ENCODE measurements around the gene ZNF462. TPM values are rescaled to one million over a fixed set of nuclear protein-coding genes. Genes with fewer than 3 reads are reported as not detected.

Gene ZNF462
- total RNA-seq, 2 experiments from 2014 or later = 0.33 to 0.40 TPM

DNA sequence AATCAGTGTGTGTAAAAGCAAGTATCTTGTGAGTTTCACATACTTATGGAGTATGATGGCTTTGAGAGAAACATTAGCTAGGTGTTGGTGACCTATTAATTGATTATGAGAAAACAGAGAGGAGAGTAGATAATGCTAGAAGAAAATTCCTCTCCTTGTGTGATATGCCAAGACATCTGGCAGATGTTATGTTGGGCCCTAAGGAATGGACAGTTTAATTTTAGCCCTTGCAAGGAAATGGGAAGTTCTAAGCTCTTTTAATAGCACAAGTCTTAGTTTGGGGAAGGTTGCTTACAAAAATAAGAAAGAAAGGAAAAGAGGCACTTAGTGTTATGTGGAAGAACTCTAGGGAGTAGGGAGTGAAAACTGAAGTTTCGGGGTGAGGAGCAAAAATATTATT, 5.1 kb downstream of the ZNF462 start:
- Mint-ChIP-seq H3K4me3 (no peak overlapping the region), H3K36me3 (ENCODE audit: low read depth) (no peaks in the 10 kb centered on the region), H3K27me3 (ENCODE audit: low read depth) (peaks cover 30% of the 10 kb centered on the region), H3K27ac (no peak overlapping the region), H3K4me1 (ENCODE audit: low read depth) (peaks cover 9% of the 10 kb centered on the region), H3K9me3 (no peaks in the 10 kb centered on the region)
- no peak for DNase-seq
- CTCF ChIA-PET = no interaction called here
- intact Hi-C loops (cut with micrococcal nuclease) = loop anchor here (10.0 kb wide), 1 partner anchor 963 kb away; no protein-coding TSS in a partner anchor

GRCh38 chr9:106868565-106868964, 5.6 kb downstream of the ZNF462 start:
- Mint-ChIP-seq H3K9me3 (no peaks in the 10 kb centered on the region), H3K4me3 (no peak overlapping the region), H3K4me1 (ENCODE audit: low read depth) (peaks cover 5% of the 10 kb centered on the region), H3K27ac (no peak overlapping the region), H3K36me3 (ENCODE audit: low read depth) (no peaks in the 10 kb centered on the region), H3K27me3 (ENCODE audit: low read depth) (peaks cover 25% of the 10 kb centered on the region)
- no peak for DNase-seq
- intact Hi-C loops (cut with micrococcal nuclease) = loop anchor here (10.0 kb wide), 1 partner anchor 964 kb away; no protein-coding TSS in a partner anchor
- CTCF ChIA-PET = no interaction called here

DNA sequence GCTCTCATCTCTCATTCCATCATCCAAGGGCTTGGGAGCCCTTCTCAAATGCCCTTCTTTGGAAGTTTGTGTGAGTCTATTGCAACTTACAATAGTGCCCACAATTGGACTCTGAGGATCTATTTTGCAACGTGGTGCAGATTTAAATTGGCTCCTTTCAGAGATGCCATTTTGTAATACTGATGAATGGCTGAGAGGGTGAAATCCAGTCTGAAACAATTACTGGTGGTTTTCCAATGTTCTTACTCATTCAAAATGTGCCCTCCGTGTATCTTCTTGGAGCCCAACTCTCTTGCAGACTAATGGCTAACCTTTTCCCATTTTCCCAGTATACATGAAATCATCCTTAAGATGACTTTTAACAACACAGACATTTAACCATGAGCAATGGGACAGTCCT, 6.1 kb downstream of the ZNF462 start:
- CTCF ChIA-PET = no interaction called here
- no peaks in the 10 kb centered on the region for H3K9me3 Mint-ChIP-seq

DNA sequence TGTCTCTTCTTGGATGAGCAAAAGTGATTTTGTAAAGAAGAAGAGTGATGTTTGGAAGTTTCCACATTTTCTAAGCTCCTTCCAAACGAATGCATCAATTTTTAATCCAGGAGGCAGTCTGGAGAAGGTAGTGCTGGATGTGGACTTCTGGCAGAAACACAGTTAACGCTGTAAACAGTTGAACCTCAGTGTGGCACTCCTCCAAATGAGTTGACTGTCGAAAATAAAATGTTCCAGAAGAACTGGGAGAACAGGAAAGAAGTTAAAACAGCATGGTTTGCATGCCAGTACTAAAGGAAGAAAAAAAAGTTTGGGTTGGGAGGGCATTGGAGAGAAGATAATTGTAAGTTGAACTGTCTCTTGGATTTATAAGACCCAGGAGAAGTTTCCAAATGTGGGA, 6.5 kb downstream of the ZNF462 start:
- Mint-ChIP-seq H3K9me3 (no peaks in the 10 kb centered on the region), H3K4me1 (ENCODE audit: low read depth) (no peaks in the 10 kb centered on the region), H3K4me3 (no peak overlapping the region), H3K27ac (no peak overlapping the region), H3K27me3 (ENCODE audit: low read depth) (peaks cover 16% of the 10 kb centered on the region), H3K36me3 (ENCODE audit: low read depth) (no peaks in the 10 kb centered on the region)
- CTCF ChIA-PET = no interaction called here
- no peak for DNase-seq
- intact Hi-C loops (cut with micrococcal nuclease) = loop anchor here (10.0 kb wide), 1 partner anchor 965 kb away; no protein-coding TSS in a partner anchor

More for the DNA sequence above, 6.1 kb downstream of the ZNF462 start:
- Mint-ChIP-seq H3K4me3 (no peak overlapping the region), H3K4me1 (ENCODE audit: low read depth) (peaks cover 3% of the 10 kb centered on the region), H3K27ac (no peak overlapping the region), H3K27me3 (ENCODE audit: low read depth) (peaks cover 20% of the 10 kb centered on the region), H3K36me3 (ENCODE audit: low read depth) (no peaks in the 10 kb centered on the region)
- DNase-seq = no peak
- intact Hi-C loops (cut with micrococcal nuclease) = loop anchor here (10.0 kb wide), 1 partner anchor 964 kb away; no protein-coding TSS in a partner anchor

- no peak for DNase-seq
- Mint-ChIP-seq H3K27ac (no peak overlapping the region), H3K27me3 (ENCODE audit: low read depth) (peaks cover 4% of the 10 kb centered on the region), H3K36me3 (ENCODE audit: low read depth) (no peaks in the 10 kb centered on the region), H3K4me3 (no peak overlapping the region), H3K4me1 (ENCODE audit: low read depth) (no peaks in the 10 kb centered on the region), H3K9me3 (no peaks in the 10 kb centered on the region)
- intact Hi-C loops (cut with micrococcal nuclease) = no loop called here
- CTCF ChIA-PET = no interaction called here
These were observed 9.7 kb downstream of the ZNF462 start for GRCh38 chr9:106872641-106873040.

DNA sequence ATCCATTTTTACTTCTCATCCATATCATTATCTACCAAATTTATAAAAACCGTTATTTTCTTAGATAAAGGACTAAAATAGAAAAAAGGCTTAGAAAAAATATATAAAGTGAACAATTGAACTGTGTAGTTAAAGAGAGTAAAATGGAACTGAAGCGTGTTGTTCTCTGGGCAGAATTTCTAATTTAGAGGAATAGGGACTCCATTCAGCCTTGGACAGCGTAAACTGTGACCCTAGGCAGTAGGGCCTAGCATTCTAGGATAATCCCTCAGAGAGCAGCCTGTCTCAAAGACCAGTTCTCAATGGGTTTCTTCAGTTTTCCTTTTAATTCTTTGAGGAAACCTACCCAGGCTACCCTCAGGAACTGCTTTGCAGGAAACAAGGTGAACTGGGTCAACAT, 11.1 kb downstream of the ZNF462 start:
- no peak overlapping the region for H3K27ac Mint-ChIP-seq
- peaks cover 2% of the 10 kb centered on the region for H3K27me3 Mint-ChIP-seq (ENCODE audit: low read depth)
- no peak for DNase-seq
- no peak overlapping the region for H3K4me3 Mint-ChIP-seq
- no peaks in the 10 kb centered on the region for H3K9me3 Mint-ChIP-seq
- CTCF ChIA-PET = no interaction called here
- intact Hi-C loops (cut with micrococcal nuclease) = no loop called here
- H3K4me1 Mint-ChIP-seq (ENCODE audit: low read depth) = no peaks in the 10 kb centered on the region
- no peaks in the 10 kb centered on the region for H3K36me3 Mint-ChIP-seq (ENCODE audit: low read depth)

- CTCF ChIA-PET = interaction anchor here (0.6 kb wide), 1 partner anchor 45 kb away, joined by 3 read pairs; no protein-coding TSS in a partner anchor
- Mint-ChIP-seq H3K36me3 (ENCODE audit: low read depth) (no peaks in the 10 kb centered on the region), H3K4me1 (ENCODE audit: low read depth) (no peaks in the 10 kb centered on the region), H3K4me3 (no peak overlapping the region), H3K9me3 (no peaks in the 10 kb centered on the region), H3K27ac (no peak overlapping the region), H3K27me3 (ENCODE audit: low read depth) (peaks cover 2% of the 10 kb centered on the region)
- DNase-seq = no peak
- intact Hi-C loops (cut with micrococcal nuclease) = no loop called here
These were observed 11.7 kb downstream of the ZNF462 start for GRCh38 chr9:106874652-106875051.

DNA sequence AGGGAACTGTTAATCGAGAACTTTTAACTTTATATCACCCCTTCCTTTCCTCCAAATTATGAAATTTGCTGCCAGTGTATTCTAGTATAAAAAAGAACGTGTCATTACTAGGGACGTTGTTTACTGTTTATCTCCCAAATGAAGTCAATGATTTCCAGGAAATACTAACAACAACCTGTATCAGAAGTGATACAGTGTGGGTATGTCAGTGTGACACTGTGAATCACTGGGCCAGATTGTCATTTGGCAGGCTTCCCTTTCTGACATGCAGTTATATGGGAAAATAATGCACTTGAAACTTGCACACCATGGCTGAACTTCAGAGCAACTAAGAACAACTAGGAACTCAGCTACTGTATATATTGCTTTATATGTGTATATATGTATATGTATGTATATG, 12.6 kb downstream of the ZNF462 start:
- Mint-ChIP-seq H3K9me3 (no peaks in the 10 kb centered on the region), H3K27ac (no peak overlapping the region), H3K27me3 (ENCODE audit: low read depth) (peaks cover 2% of the 10 kb centered on the region), H3K36me3 (ENCODE audit: low read depth) (no peaks in the 10 kb centered on the region), H3K4me3 (no peak overlapping the region), H3K4me1 (ENCODE audit: low read depth) (no peaks in the 10 kb centered on the region)
- no peak for DNase-seq
- CTCF ChIA-PET = no interaction called here
- intact Hi-C loops (cut with micrococcal nuclease) = no loop called here

DNA sequence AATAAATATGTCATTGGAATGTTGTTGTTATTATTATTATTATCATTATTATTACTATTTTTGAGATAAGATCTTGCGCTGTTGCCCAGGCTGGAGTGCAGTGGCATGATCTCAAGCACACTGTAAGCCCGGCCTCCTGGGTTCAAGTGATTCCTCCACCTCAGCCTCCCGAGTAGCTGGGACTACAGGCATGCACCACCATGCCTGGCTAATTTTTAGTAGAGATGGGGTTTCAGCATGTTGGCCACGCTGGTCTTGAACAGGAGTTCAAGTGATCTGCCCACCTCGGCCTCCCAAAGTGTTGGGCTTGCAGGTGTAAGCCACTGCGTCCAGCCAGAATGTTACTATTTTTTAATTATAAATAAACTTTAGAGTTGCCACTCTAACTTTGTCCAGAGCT, 14.4 kb downstream of the ZNF462 start:
- H3K27ac Mint-ChIP-seq = no peak overlapping the region
- no peaks in the 10 kb centered on the region for H3K27me3 Mint-ChIP-seq (ENCODE audit: low read depth)
- no peaks in the 10 kb centered on the region for H3K36me3 Mint-ChIP-seq (ENCODE audit: low read depth)
- no peak for DNase-seq
- no peaks in the 10 kb centered on the region for H3K9me3 Mint-ChIP-seq
- intact Hi-C loops (cut with micrococcal nuclease) = no loop called here
- CTCF ChIA-PET = no interaction called here
- H3K4me3 Mint-ChIP-seq = no peak overlapping the region
- H3K4me1 Mint-ChIP-seq (ENCODE audit: low read depth) = no peaks in the 10 kb centered on the region

- Mint-ChIP-seq H3K4me3 (no peak overlapping the region), H3K27ac (no peak overlapping the region), H3K36me3 (ENCODE audit: low read depth) (no peaks in the 10 kb centered on the region), H3K27me3 (ENCODE audit: low read depth) (no peaks in the 10 kb centered on the region), H3K4me1 (ENCODE audit: low read depth) (no peaks in the 10 kb centered on the region), H3K9me3 (no peaks in the 10 kb centered on the region)
- DNase-seq = no peak
- CTCF ChIA-PET = no interaction called here
- intact Hi-C loops (cut with micrococcal nuclease) = no loop called here
These were observed 15.3 kb downstream of the ZNF462 start for GRCh38 chr9:106878081-106878837.

GRCh38 chr9:106878934-106879333, 16.0 kb downstream of the ZNF462 start:
- intact Hi-C loops (cut with micrococcal nuclease) = no loop called here
- Mint-ChIP-seq H3K9me3 (no peaks in the 10 kb centered on the region), H3K4me1 (ENCODE audit: low read depth) (no peaks in the 10 kb centered on the region), H3K4me3 (no peak overlapping the region), H3K27me3 (ENCODE audit: low read depth) (no peaks in the 10 kb centered on the region), H3K36me3 (ENCODE audit: low read depth) (no peaks in the 10 kb centered on the region), H3K27ac (no peak overlapping the region)
- no peak for DNase-seq
- CTCF ChIA-PET = no interaction called here

DNA sequence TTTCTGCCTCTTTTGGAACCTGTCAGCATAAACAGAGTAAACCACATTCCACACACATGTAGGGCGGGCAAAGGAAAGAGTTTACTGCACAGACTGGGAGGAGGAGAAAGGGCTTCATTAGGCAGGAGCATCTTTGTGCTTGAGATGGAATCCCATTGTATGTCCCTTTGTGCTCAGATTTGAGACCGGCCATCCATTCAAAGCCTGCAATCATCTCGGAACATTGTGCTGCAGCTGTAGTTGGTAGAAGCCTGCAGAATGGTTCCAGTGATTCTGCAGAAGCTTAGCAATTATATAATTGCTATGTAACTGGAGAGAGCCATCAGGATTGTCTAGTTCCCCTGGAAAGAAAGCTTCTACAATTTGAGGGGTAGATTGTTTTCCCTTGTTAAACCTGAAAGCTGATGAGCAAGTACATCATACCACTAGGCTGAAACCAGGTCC, 16.5 kb downstream of the ZNF462 start:
- intact Hi-C loops (cut with micrococcal nuclease) = no loop called here

DNA sequence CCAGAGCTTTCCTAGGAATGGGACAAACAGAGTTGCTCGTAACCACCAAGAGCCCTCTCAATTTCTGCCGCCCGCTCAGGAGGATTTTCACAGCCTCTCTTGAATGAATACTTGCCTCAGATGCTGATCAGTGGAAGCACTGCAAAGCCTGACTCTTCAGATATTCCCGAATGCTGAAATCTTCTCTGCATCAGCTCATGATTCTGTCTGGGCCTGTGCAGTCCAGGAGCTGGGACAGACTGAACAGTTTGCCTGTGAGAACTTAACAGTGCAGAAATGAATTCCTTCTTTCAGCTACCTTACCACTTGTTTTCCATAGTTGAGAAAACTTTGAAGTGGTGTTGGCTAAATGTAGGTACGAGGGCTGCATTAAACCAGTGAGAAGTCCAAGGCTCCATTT, 17.1 kb downstream of the ZNF462 start:
- no peak overlapping the region for H3K27ac Mint-ChIP-seq
- no peak for DNase-seq
- no peaks in the 10 kb centered on the region for H3K9me3 Mint-ChIP-seq
- no peaks in the 10 kb centered on the region for H3K36me3 Mint-ChIP-seq (ENCODE audit: low read depth)
- H3K4me3 Mint-ChIP-seq = no peak overlapping the region
- no peaks in the 10 kb centered on the region for H3K4me1 Mint-ChIP-seq (ENCODE audit: low read depth)
- H3K27me3 Mint-ChIP-seq (ENCODE audit: low read depth) = no peaks in the 10 kb centered on the region
- CTCF ChIA-PET = no interaction called here
- intact Hi-C loops (cut with micrococcal nuclease) = no loop called here

More for the DNA sequence above, 16.5 kb downstream of the ZNF462 start:
- Mint-ChIP-seq H3K9me3 (no peaks in the 10 kb centered on the region), H3K27me3 (ENCODE audit: low read depth) (no peaks in the 10 kb centered on the region), H3K4me1 (ENCODE audit: low read depth) (no peaks in the 10 kb centered on the region), H3K4me3 (no peak overlapping the region), H3K36me3 (ENCODE audit: low read depth) (no peaks in the 10 kb centered on the region), H3K27ac (no peak overlapping the region)
- CTCF ChIA-PET = no interaction called here
- no peak for DNase-seq

Data from activated naive CD4-positive, alpha-beta T cell treated with anti-CD3 and anti-CD28 coated beads for 36 hours (primary cell).